ENCODE results near the gene DUSP22.

DNA sequence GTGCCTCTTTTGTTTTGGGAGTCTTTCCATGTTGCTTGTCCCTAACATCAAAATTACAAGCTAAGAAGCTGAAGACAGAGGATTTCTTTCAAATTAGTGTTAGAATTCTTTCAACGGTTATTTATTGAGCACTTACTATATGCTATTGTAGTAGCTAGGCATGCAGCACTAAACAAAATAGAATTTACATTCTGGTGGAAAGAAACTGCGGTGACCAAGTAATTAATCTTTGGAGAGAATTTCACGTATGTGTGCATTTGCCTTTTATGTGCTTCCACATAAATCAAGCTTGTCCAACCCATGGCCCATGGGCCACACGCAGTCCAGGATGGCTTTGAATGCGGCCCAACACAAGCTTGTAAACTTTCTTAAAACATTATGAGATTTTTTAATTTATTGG, 33.0 kb upstream of the DUSP22 start:
- TF ChIP-seq POLR2A (IDR thresholded peaks at IDR 0.05; ENCODE audit: low read length) (no peak), GATA1 (IDR thresholded peaks at IDR 0.05; ENCODE audit: low read depth, low read length) (no peak)
